ENCODE data around the gene PSPH.
"Not testable (repeated sequence)": the region's sequence is repeated elsewhere in the genome, so short reads cannot be mapped to it uniquely, and the experiment has no call there.

The PSPH gene

GRCh38 chr7:56081626-56082340 lies 30.5 kb upstream of the PSPH start:
- H3K27me3 ChIP-seq (ENCODE audit: control insufficient read depth, insufficient read depth, low read length) = no peaks in the 10 kb centered on the region
- no peak overlapping the region for H3K27ac ChIP-seq (ENCODE audit: low read depth, low read length)
- H3K36me3 ChIP-seq (ENCODE audit: control insufficient read depth, insufficient read depth, low read length) = peaks cover 24% of the 10 kb centered on the region
- H3K9me3 ChIP-seq (ENCODE audit: control insufficient read depth, insufficient read depth, low read length) = no peaks in the 10 kb centered on the region
- no peak overlapping the region for H3K4me3 ChIP-seq (ENCODE audit: low read depth, low read length)
- no peak overlapping the region for H3K9ac ChIP-seq (ENCODE audit: low read depth, low read length)
- no peaks in the 10 kb centered on the region for H3K4me1 ChIP-seq (ENCODE audit: control insufficient read depth, insufficient read depth, low read length)

GRCh38 chr7:56080726-56081435 lies 29.6 kb upstream of the PSPH start:
- not testable (repeated sequence) for H3K27ac ChIP-seq (ENCODE audit: low read depth, low read length); H3K4me1 ChIP-seq (ENCODE audit: control insufficient read depth, insufficient read depth, low read length)

GRCh38 chr7:56079450-56080185 lies 28.4 kb upstream of the PSPH start:
- no peaks in the 10 kb centered on the region for H3K27me3 ChIP-seq (ENCODE audit: control insufficient read depth, insufficient read depth, low read length)
- no peaks in the 10 kb centered on the region for H3K4me1 ChIP-seq (ENCODE audit: control insufficient read depth, insufficient read depth, low read length)
- no peak overlapping the region for H3K9ac ChIP-seq (ENCODE audit: low read depth, low read length)
- H3K9me3 ChIP-seq (ENCODE audit: control insufficient read depth, insufficient read depth, low read length) = no peaks in the 10 kb centered on the region
- H3K36me3 ChIP-seq (ENCODE audit: control insufficient read depth, insufficient read depth, low read length) = peaks cover 29% of the 10 kb centered on the region
- no peak overlapping the region for H3K27ac ChIP-seq (ENCODE audit: low read depth, low read length)
- H3K4me3 ChIP-seq (ENCODE audit: low read depth, low read length) = no peak overlapping the region

More at GRCh38 chr7:56080726-56081435, 29.6 kb upstream of the PSPH start:
- H3K9ac ChIP-seq (ENCODE audit: low read depth, low read length); H3K27me3 ChIP-seq (ENCODE audit: control insufficient read depth, insufficient read depth, low read length); H3K9me3 ChIP-seq (ENCODE audit: control insufficient read depth, insufficient read depth, low read length); H3K4me3 ChIP-seq (ENCODE audit: low read depth, low read length): not testable (repeated sequence)
- H3K36me3 ChIP-seq (ENCODE audit: control insufficient read depth, insufficient read depth, low read length) = peaks cover 29% of the 10 kb centered on the region

- Histone ChIP-seq H3K4me1 (ENCODE audit: control insufficient read depth, insufficient read depth, low read length) (0 out of 2 replicates have a peak, but pooled peaks cover 3% of the 10 kb centered on the region), H3K27ac (ENCODE audit: low read depth, low read length) (no peak overlapping the region), H3K4me3 (ENCODE audit: low read depth, low read length) (no peak overlapping the region), H3K9me3 (ENCODE audit: control insufficient read depth, insufficient read depth, low read length) (no peaks in the 10 kb centered on the region), H3K36me3 (ENCODE audit: control insufficient read depth, insufficient read depth, low read length) (peaks cover 29% of the 10 kb centered on the region), H3K27me3 (ENCODE audit: control insufficient read depth, insufficient read depth, low read length) (no peaks in the 10 kb centered on the region), H3K9ac (ENCODE audit: low read depth, low read length) (no peak overlapping the region)
Observed at GRCh38 chr7:56078196-56078595, 27.0 kb upstream of the PSPH start.

- H3K36me3 ChIP-seq (ENCODE audit: control insufficient read depth, insufficient read depth, low read length) = peaks cover 34% of the 10 kb centered on the region
- H3K27ac ChIP-seq (ENCODE audit: low read depth, low read length) = no peak overlapping the region
- no peaks in the 10 kb centered on the region for H3K27me3 ChIP-seq (ENCODE audit: control insufficient read depth, insufficient read depth, low read length)
- H3K9ac ChIP-seq (ENCODE audit: low read depth, low read length) = no peak overlapping the region
- no peak overlapping the region for H3K4me3 ChIP-seq (ENCODE audit: low read depth, low read length)
- no peaks in the 10 kb centered on the region for H3K9me3 ChIP-seq (ENCODE audit: control insufficient read depth, insufficient read depth, low read length)
- H3K4me1 ChIP-seq (ENCODE audit: control insufficient read depth, insufficient read depth, low read length) = 0 out of 2 replicates have a peak, but pooled peaks cover 3% of the 10 kb centered on the region
Observed at GRCh38 chr7:56077681-56078080, 26.4 kb upstream of the PSPH start.

GRCh38 chr7:56074371-56074791 lies 23.1 kb upstream of the PSPH start:
- H3K9ac ChIP-seq (ENCODE audit: low read depth, low read length) = no peak overlapping the region
- peak overlapping the region; percentile 52 for H3K27ac ChIP-seq (ENCODE audit: low read depth, low read length)
- H3K9me3 ChIP-seq (ENCODE audit: control insufficient read depth, insufficient read depth, low read length) = no peaks in the 10 kb centered on the region
- H3K36me3 ChIP-seq (ENCODE audit: control insufficient read depth, insufficient read depth, low read length) = peaks cover 50% of the 10 kb centered on the region
- 0 out of 2 replicates have a peak, but pooled peaks cover 3% of the 10 kb centered on the region for H3K4me1 ChIP-seq (ENCODE audit: control insufficient read depth, insufficient read depth, low read length)
- H3K27me3 ChIP-seq (ENCODE audit: control insufficient read depth, insufficient read depth, low read length) = no peaks in the 10 kb centered on the region
- H3K4me3 ChIP-seq (ENCODE audit: low read depth, low read length) = no peak overlapping the region

GRCh38 chr7:56066376-56066775 lies 15.1 kb upstream of the PSPH start:
- H3K9me3 ChIP-seq (ENCODE audit: control insufficient read depth, insufficient read depth, low read length); H3K27ac ChIP-seq (ENCODE audit: low read depth, low read length); H3K4me1 ChIP-seq (ENCODE audit: control insufficient read depth, insufficient read depth, low read length); H3K9ac ChIP-seq (ENCODE audit: low read depth, low read length); H3K27me3 ChIP-seq (ENCODE audit: control insufficient read depth, insufficient read depth, low read length); H3K4me3 ChIP-seq (ENCODE audit: low read depth, low read length): not testable (repeated sequence)
- H3K36me3 ChIP-seq (ENCODE audit: control insufficient read depth, insufficient read depth, low read length) = peaks cover 55% of the 10 kb centered on the region

GRCh38 chr7:56063882-56064625 lies 12.8 kb upstream of the PSPH start, which contains the start of gene SUMF2:
SUMF2 (plus strand) TSS chr7:56064286; CDS start chr7:56064312, 26 bp downstream.
- Histone ChIP-seq H3K9me3 (ENCODE audit: control insufficient read depth, insufficient read depth, low read length) (no peaks in the 10 kb centered on the region), H3K36me3 (ENCODE audit: control insufficient read depth, insufficient read depth, low read length) (peaks cover 57% of the 10 kb centered on the region), H3K4me1 (ENCODE audit: control insufficient read depth, insufficient read depth, low read length) (peaks cover 6% of the 10 kb centered on the region), H3K9ac (ENCODE audit: low read depth, low read length) (peak within 1 kb of the TSS; percentile 79), H3K27ac (ENCODE audit: low read depth, low read length) (peak within 1 kb of the TSS; percentile 93), H3K27me3 (ENCODE audit: control insufficient read depth, insufficient read depth, low read length) (no peaks in the 10 kb centered on the region), H3K4me3 (ENCODE audit: low read depth, low read length) (peak within 1 kb of the TSS; percentile 67)

GRCh38 chr7:56063500-56063881 lies 12.2 kb upstream of the PSPH start:
- peak overlapping the region; percentile 93 for H3K27ac ChIP-seq (ENCODE audit: low read depth, low read length)
- H3K4me1 ChIP-seq (ENCODE audit: control insufficient read depth, insufficient read depth, low read length) = peaks cover 6% of the 10 kb centered on the region
- H3K4me3 ChIP-seq (ENCODE audit: low read depth, low read length) = peak overlapping the region; percentile 67
- H3K9me3 ChIP-seq (ENCODE audit: control insufficient read depth, insufficient read depth, low read length) = no peaks in the 10 kb centered on the region
- H3K27me3 ChIP-seq (ENCODE audit: control insufficient read depth, insufficient read depth, low read length) = no peaks in the 10 kb centered on the region
- H3K36me3 ChIP-seq (ENCODE audit: control insufficient read depth, insufficient read depth, low read length) = peaks cover 57% of the 10 kb centered on the region
- 0 out of 2 replicates have a peak overlapping the region, but pooled peaks have one; percentile 4 for H3K9ac ChIP-seq (ENCODE audit: low read depth, low read length)

- H3K4me1 ChIP-seq (ENCODE audit: control insufficient read depth, insufficient read depth, low read length) = peaks cover 6% of the 10 kb centered on the region
Observed at GRCh38 chr7:56062382-56062781, 11.1 kb upstream of the PSPH start.

More at GRCh38 chr7:56062382-56062781, 11.1 kb upstream of the PSPH start:
- Histone ChIP-seq H3K36me3 (ENCODE audit: control insufficient read depth, insufficient read depth, low read length) (peaks cover 65% of the 10 kb centered on the region), H3K27me3 (ENCODE audit: control insufficient read depth, insufficient read depth, low read length) (no peaks in the 10 kb centered on the region), H3K9me3 (ENCODE audit: control insufficient read depth, insufficient read depth, low read length) (no peaks in the 10 kb centered on the region), H3K4me3 (ENCODE audit: low read depth, low read length) (no peak overlapping the region), H3K9ac (ENCODE audit: low read depth, low read length) (no peak overlapping the region), H3K27ac (ENCODE audit: low read depth, low read length) (peak overlapping the region; percentile 93)

Measured in HUES48 (cell line).